HS-5 (cell line): Measurements from ENCODE around the gene AFAP1L2.

Experiments used
- DNase-seq: peaks from one replicate; pipeline ENCODE4 v3.0.0-alpha.2; 2012; ENCODE audit warnings: low read depth

The AFAP1L2 gene

DNA sequence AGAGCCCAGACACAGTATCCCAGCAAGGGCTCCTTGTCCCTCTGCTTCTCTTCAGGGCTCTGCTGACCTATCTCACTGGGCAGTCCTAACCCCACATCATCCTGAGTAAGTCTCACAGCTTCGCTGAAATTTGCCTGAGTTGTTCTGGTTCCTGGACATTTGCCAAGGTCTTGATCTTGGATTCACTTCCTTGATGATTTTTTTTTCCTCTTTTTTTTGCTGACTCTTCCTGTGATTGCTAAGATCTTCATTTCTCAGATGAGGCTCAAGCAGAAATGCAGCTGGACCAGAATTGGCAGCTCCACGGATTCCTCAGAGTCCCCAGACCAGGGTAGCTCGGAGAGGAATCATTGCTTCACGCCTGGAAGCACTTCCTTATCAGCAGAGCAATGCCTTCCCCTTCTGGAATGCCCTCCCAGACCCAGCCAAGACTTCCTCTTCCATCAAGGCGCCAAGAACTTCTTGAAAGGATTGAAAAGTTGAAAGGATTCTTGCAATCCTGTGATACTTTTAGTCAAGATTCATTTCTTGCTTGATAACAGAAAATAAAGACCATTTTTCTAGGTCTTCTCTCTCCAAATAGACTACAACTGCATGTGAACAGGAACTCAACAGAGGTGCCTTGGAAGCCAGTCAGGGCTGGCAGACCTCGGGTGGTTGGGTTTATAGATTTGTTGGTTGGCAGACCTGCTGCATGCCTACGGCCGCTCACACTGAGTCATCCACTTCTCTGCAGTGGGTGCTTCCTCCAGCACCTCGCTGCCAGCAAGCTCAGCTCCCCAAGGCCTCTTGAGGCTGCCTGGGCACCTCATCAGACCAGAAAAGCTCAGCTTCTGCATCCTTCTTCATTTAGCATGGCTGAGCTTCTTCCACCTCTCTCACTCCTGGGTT, 8.8 kb upstream of the AFAP1L2 start:
- DNase-seq: peak; percentile 32

GRCh38 chr10:114408968-114409444, 4.7 kb upstream of the AFAP1L2 start:
- DNase-seq: no peak

- no peak for DNase-seq
Observed at GRCh38 chr10:114408112-114408967, 4.0 kb upstream of the AFAP1L2 start.

GRCh38 chr10:114406455-114406854, 2.2 kb upstream of the AFAP1L2 start:
- DNase-seq: no peak

GRCh38 chr10:114405011-114405350, 679 bp upstream of the AFAP1L2 start:
- DNase-seq: no peak

DNA sequence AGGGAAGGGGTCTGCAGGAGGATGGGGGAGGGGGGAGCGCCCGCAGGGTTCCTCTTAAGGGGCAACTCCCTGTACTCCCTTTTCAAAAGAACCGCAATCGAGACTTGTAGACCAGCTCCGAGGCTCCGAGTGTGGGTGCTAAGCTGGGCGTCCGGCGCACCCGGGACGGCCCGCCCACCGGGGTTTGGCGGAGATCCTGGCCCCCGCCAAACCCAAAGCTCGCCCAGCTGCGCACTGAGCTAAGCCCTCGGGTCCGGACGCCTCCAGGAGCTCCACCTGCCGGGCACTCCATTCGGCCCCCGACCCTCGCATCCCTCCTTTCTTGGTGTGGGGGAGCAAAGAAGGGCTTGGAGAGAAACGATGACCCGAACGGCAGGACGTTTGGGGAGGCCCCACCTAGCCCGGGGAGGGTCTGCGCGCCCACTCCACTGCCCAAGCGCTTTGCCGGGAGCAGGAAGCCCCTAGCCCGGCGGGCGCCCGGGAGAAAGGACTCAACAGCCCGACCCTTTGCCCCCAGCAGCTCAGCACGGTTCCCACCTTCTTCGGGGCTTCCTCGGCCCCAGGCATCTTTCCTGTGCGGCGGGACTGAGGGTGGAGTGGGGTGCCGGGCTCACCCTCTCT, 651 bp downstream of the AFAP1L2 start:
- no peak for DNase-seq

GRCh38 chr10:114402871-114403540, 1.3 kb downstream of the AFAP1L2 start:
- DNase-seq: no peak

DNA sequence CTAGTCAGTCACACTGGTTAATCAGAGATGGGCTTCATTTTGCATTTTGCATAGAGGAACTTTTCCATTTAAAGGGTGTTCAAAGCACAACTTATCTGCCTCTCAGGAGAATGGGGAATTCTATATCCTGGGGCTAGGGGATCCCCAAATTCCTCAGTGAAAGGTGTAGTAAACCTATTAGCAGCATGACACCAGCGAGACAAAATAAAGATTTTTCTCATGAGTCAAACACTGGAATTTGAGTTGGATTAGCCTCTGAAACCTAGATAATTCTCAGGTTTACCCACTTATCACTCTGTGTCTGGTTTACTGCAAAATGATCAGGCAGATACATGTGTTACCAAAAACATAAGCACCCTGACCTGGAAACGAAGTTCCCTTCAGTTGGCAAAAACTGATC, 2.1 kb downstream of the AFAP1L2 start:
- no peak for DNase-seq

DNA sequence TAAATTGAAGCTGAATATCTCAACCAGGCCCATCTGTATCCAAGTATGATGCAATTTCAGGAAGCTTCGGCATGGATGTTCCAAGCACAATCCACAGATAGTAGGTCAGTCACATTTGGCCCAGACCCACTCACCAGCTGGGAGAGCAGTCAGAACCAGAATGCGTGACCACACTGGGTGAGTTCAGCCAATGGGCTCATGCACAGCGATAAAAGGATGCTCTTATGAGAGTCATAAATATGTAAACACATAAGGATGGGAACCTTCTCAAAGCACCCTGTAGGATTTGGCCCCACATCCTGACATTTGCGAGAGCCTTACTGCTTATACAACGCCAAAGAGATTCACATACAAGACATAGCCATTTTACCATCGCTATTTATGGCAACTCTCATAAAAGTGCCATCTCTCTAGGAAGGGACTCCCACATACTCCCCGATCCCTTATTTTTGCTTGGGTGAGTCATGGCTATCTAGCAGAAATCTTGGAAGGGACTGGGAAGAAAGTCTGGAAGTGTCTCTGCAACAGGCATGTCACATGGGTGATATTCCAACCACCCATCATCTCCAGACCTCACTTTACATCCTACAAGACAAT, 3.0 kb downstream of the AFAP1L2 start:
- DNase-seq: no peak

DNA sequence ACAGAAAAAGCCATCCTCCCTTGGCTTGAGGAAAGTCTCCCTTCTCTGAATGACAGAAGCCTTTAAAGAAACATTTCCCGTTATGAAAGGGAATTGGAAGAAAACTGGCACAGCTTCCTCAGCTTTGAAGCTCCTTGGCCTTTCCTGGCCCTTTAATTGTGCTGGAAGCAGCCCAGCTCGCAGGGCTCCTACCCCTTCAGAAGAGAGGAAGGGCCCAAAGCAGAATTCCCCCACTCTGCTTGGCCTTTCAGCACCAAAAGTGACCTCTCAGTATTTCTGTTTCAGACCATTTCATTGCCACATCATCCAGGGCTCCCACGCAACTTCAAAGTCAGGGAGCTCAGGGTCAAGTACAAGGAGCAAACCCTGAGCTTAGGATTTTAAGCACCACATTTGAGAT, 4.2 kb downstream of the AFAP1L2 start:
- no peak for DNase-seq

GRCh38 chr10:114399576-114399975, 4.7 kb downstream of the AFAP1L2 start:
- no peak for DNase-seq

DNA sequence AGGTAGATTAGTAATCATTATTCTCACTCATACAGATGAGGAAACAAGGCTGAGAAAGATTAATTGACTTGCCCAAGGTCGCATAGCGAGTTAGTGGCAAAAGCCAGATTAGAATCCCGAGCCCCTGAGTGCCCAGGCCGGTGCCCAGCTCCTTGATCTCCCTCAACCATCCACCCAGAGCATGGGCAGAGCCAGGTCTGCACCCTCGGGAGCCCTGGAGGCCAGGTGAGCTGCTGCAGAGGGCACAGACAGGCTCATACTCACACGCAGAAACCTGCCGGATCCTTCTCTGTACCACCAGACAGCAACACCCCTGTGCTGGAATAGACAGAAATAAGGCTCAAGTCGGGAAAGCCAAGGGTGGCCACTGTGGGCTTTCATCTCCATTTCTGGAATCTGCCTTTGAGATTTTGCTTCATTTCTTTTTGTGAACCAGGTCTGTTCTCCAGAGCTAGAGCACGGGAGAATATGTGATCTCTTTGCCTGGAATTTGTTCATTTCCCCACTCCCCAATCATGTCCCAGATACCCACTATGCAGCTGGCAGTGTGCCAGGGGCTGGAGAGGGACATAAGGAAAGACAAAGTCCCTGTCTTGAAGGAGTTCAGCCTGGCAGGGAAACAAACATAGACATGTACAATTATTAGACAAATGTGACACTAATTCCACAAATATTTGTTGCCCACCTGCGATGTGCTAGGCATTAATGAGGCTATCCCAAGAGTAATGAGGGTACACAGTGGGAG, 5.5 kb downstream of the AFAP1L2 start:
- no peak for DNase-seq

DNA sequence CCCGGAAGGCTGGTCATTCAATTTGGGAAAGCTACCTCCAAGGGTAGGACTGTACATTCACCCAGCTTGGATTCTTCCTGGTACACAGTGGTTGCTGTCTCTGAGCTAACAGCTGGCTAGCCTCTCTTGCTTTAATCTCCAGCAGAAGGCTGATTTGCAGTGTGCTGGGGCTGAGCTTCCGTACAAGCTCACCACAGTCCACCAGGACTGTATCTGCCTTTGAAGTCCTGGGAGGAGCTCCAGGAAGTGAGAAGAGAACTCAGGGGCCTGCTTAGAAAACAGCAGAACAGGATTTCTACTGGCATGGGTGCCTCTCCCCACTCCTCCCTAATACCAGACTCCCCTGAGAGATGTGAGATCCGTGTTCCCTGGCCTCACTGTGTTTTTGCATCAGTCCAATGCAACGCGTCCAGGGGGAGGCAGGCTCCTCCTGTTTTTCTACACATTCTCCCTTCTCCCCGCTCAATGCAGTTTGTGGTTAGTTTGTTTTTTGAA, 6.6 kb downstream of the AFAP1L2 start:
- no peak for DNase-seq

DNA sequence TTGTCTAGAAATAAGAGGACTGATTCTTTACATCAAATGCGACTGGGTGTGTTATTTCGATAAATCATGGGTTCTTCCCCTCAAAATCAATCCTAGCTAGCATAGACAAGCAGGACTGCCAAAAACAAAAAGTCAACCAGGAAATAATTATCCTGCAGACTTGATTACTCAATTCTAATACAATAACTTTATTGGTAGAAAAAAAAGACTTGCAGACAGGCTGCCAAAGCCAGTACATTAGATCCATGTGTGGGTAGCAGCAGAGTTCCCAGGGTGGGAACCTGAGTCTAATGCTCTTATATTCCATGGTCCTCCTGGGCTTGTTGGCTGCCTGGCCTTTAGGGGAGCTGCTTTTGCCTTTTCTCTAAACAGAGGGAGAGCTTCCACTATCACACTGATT, 7.8 kb downstream of the AFAP1L2 start:
- DNase-seq: no peak

- DNase-seq: no peak
Observed at GRCh38 chr10:114395366-114396022, 8.8 kb downstream of the AFAP1L2 start.

- no peak for DNase-seq
Observed at GRCh38 chr10:114394531-114394930, 9.8 kb downstream of the AFAP1L2 start.

DNA sequence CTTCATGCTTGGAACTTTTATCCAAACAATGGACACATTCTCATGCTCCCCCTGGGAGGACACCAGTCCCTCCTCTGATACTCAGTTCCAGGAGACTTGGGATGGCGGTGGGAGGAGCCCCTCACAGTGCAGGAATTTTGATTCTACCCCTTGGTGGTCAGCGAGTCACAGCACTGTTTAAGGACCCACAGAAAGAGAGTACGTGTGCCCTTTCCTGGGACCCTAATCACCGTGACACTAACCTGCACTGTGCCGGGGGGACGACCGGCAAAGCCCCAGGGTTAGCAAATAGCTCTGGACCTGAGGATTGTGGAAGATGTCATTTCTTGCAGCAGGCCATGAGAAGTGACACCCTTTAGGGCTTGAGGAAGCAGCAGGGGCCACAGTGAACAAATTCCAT, 10.4 kb downstream of the AFAP1L2 start:
- no peak for DNase-seq

DNA sequence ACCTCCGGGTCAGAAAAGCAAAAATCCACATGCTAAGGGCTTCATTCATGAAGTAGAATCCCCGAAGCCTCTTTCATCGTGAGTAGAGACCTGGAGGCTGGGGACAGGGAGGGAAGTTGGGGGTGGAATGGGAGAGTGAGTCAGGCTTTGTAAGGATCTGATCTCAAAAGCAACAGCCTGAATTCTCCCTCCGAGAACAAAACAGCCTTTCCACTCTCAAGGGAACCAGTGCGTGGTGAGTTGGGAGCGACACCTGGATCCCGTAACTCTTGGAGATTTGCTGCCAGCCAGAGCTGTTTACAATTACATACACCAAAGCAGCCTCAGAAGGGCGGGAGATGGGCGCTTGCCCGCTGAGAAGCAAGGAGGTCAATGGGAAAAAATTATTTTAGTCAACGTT, 10.8 kb downstream of the AFAP1L2 start:
- DNase-seq: no peak

DNA sequence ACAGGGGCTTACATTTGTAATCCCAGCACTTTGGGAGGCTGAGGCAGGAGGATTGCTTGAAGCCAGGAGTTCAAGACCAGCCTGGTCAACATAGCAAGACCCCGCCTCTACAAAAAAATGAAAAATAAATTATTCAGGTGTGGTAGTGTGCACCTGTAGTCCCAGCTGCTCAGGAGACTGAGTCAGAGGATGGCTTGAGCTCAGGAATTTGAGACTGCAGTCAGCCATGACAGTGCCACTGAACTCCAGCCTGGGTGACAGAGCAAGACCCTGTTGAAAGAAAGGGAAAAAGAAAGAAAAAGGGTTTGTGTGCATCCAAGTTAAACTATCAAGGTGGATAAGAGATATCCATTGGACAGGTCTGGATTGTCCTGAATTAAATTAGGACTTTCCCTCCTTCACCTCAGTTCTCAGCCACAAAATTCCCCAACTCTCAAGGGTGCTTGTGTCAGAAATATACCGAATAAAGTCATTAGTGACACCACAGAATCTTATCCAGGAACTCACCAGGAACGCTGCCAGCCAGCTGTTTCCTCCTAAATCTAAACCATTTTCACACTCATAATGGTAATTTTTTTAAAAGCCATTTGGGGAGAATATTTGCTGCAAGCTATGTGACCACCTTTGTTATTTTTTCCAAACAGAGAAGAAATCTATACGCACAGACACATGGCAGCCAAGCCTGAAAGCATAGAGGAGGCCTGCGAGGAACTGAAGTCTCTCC, 12.0 kb downstream of the AFAP1L2 start:
- DNase-seq: no peak

GRCh38 chr10:114391599-114391998, 12.7 kb downstream of the AFAP1L2 start:
- DNase-seq: no peak
